ENCODE results near the gene TEX2. TPM values are rescaled to one million over a fixed set of nuclear protein-coding genes. Genes with fewer than 3 reads are reported as not detected.

TEX2 gene
- polyA plus RNA-seq, 3 donors, result 6.5 to 8.7 (median 7.8) TPM

GRCh38 chr17:64198331-64199090 is 64.5 kb downstream of the TEX2 start:
- Histone ChIP-seq H3K9me3 (replicated peaks in 1 of 2; ENCODE audit: control insufficient read depth in 1 of 2, insufficient read depth in 1 of 2, low read length in 2 of 2) (no peaks in the 10 kb centered on the region), H3K4me2 (replicated peaks; ENCODE audit: extremely low read depth, low read length, poor library complexity, severe bottlenecking) (no peak overlapping the region), H3K27me3 (ENCODE audit: control insufficient read depth in 2 of 2, insufficient read depth in 2 of 2, low read length in 2 of 2) (no peaks in the 10 kb centered on the region), H3K79me2 (ENCODE audit: insufficient read depth, low read length) (peaks cover 91% of the 10 kb centered on the region), H3K9ac (ENCODE audit: insufficient read depth, low read length, poor library complexity, severe bottlenecking) (no peak overlapping the region), H3K4me1 (ENCODE audit: control insufficient read depth in 1 of 2, insufficient read depth in 2 of 2, low read length in 2 of 2) (peaks cover 15 to 28% of the 10 kb centered on the region in 2 donors), H2AFZ (ENCODE audit: insufficient read depth, low read depth, low read length, poor library complexity, severe bottlenecking) (no peak overlapping the region), H3K27ac (ENCODE audit: low read depth in 1 of 2, low read length in 2 of 2) (no peak overlapping the region), H4K20me1 (ENCODE audit: insufficient read depth, low read length) (no peaks in the 10 kb centered on the region), H3K36me3 (replicated peaks in 1 of 2; ENCODE audit: control insufficient read depth in 1 of 2, insufficient read depth in 2 of 2, low read length in 2 of 2) (peaks cover under 1 to 13% of the 10 kb centered on the region in 2 donors), H3K4me3 (replicated peaks in 1 of 3; ENCODE audit: low read depth in 2 of 3, low read length in 3 of 3) (no peak overlapping the region)
- Mint-ChIP-seq H3K4me1 (peaks cover 32% of the 10 kb centered on the region), H3K27ac (no peak overlapping the region), H3K4me3 (no peak overlapping the region), H3K36me3 (peaks cover 4 to 18% of the 10 kb centered on the region in 2 donors), H3K27me3 (ENCODE audit: low read depth in 3 of 3) (peaks cover 0 to 1% (median 0%) of the 10 kb centered on the region in 3 donors), H3K9me3 (no peaks in the 10 kb centered on the region)
- TF ChIP-seq, protein P1, sequence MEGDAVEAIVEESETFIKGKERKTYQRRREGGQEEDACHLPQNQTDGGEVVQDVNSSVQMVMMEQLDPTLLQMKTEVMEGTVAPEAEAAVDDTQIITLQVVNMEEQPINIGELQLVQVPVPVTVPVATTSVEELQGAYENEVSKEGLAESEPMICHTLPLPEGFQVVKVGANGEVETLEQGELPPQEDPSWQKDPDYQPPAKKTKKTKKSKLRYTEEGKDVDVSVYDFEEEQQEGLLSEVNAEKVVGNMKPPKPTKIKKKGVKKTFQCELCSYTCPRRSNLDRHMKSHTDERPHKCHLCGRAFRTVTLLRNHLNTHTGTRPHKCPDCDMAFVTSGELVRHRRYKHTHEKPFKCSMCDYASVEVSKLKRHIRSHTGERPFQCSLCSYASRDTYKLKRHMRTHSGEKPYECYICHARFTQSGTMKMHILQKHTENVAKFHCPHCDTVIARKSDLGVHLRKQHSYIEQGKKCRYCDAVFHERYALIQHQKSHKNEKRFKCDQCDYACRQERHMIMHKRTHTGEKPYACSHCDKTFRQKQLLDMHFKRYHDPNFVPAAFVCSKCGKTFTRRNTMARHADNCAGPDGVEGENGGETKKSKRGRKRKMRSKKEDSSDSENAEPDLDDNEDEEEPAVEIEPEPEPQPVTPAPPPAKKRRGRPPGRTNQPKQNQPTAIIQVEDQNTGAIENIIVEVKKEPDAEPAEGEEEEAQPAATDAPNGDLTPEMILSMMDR (IDR thresholded peaks at IDR 0.05), result no peak
- WGBS (ENCODE audit: insufficient coverage), result no CpG with 5 or more reads among the region's 5 CpGs
- DNase-seq, result no peak
- intact Hi-C loops (cut with micrococcal nuclease), result no loop called here

DNA sequence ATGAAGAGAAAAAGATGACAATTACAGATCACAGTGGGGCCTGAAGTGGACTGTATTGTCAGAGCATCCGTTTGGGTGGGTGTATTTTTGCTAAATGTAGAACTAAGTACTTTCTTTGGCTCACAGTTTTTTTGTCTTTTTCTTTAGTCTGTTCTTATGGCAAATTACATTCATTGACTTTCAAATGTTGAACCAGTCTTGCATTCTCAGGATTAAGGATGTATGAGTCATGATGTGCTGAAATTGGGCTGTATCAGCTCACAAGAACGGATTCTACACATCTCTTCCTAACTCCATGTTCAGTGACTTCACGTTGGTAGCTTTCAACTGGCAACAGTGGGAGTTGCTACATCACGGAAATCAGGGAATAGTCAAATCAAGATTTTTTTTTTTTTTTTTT is 66.5 kb downstream of the TEX2 start:
- H3K4me1 Mint-ChIP-seq, result peaks cover 21% of the 10 kb centered on the region
- peak; percentile 23 to 43 (median 41) for DNase-seq
- no peak overlapping the region for H2AFZ ChIP-seq (ENCODE audit: insufficient read depth, low read depth, low read length, poor library complexity, severe bottlenecking)
- H3K36me3 Mint-ChIP-seq, result peaks cover 20 to 30% of the 10 kb centered on the region in 2 donors
- no peak overlapping the region for H3K4me3 Mint-ChIP-seq
- no peaks in the 10 kb centered on the region for H4K20me1 ChIP-seq (ENCODE audit: insufficient read depth, low read length)
- H3K4me1 ChIP-seq (ENCODE audit: control insufficient read depth in 1 of 2, insufficient read depth in 2 of 2, low read length in 2 of 2), result peaks cover 15 to 24% of the 10 kb centered on the region in 2 donors
- TF ChIP-seq, protein P1 (IDR thresholded peaks at IDR 0.05), result no peak
- no peaks in the 10 kb centered on the region for H3K27me3 ChIP-seq (ENCODE audit: control insufficient read depth in 2 of 2, insufficient read depth in 2 of 2, low read length in 2 of 2)
- peak overlapping the region in 1 of 2 donors; percentile 21 for H3K27ac ChIP-seq (ENCODE audit: low read depth in 1 of 2, low read length in 2 of 2)
- no CpG with 5 or more reads among the region's 4 CpGs for WGBS (ENCODE audit: insufficient coverage)
- H3K4me2 ChIP-seq (replicated peaks; ENCODE audit: extremely low read depth, low read length, poor library complexity, severe bottlenecking), result no peak overlapping the region
- no peaks in the 10 kb centered on the region for H3K27me3 Mint-ChIP-seq (ENCODE audit: low read depth in 3 of 3)
- H3K27ac Mint-ChIP-seq, result peak overlapping the region in 1 of 7 donors; percentile 44
- H3K4me3 ChIP-seq (replicated peaks in 1 of 3; ENCODE audit: low read depth in 2 of 3, low read length in 3 of 3), result no peak overlapping the region
- H3K79me2 ChIP-seq (ENCODE audit: insufficient read depth, low read length), result peaks cover 77% of the 10 kb centered on the region
- H3K36me3 ChIP-seq (replicated peaks in 1 of 2; ENCODE audit: control insufficient read depth in 1 of 2, insufficient read depth in 2 of 2, low read length in 2 of 2), result peaks cover 16 to 31% of the 10 kb centered on the region in 2 donors
- intact Hi-C loops (cut with micrococcal nuclease), result no loop called here
- no peak overlapping the region for H3K9ac ChIP-seq (ENCODE audit: insufficient read depth, low read length, poor library complexity, severe bottlenecking)
- no peaks in the 10 kb centered on the region for H3K9me3 ChIP-seq (replicated peaks in 1 of 2; ENCODE audit: control insufficient read depth in 1 of 2, insufficient read depth in 1 of 2, low read length in 2 of 2)
- H3K9me3 Mint-ChIP-seq, result no peaks in the 10 kb centered on the region

Measured in CD14-positive monocyte (primary cell).